ENCODE data around the gene ZIC2. TPM values are rescaled to one million over a fixed set of nuclear protein-coding genes. Genes with fewer than 3 reads are reported as not detected.
"Not testable (repeated sequence)": the region's sequence is repeated elsewhere in the genome, so short reads cannot be mapped to it uniquely, and the experiment has no call there.

The ZIC2 gene
- total RNA-seq, 4 donors from 2014 or later, result 0.10 TPM; not detected in 3

- TF ChIP-seq POLR2A (IDR thresholded peaks at IDR 0.05) (no peak), CTCF (IDR thresholded peaks at IDR 0.05) (no peak)
- H3K4me3 ChIP-seq (ENCODE audit: low read depth, poor library complexity, severe bottlenecking), result no peak overlapping the region
- intact Hi-C loops (cut with DNase I; ENCODE audit: low total_unique reads), result no loop called here
- no peak for DNase-seq (ENCODE audit: low spot score in 2 of 2)
- WGBS, 2 donors, result 48 to 50% methylated on average over 8 of the region's 8 CpGs
Measured at GRCh38 chr13:99949679-99950413, 31.7 kb upstream of the ZIC2 start.

- 89 to 90% methylated on average over 1 of the region's 1 CpG for WGBS, 2 donors
- intact Hi-C loops (cut with DNase I; ENCODE audit: low total_unique reads), result not testable (repeated sequence)
Measured at GRCh38 chr13:99951666-99952065, 29.9 kb upstream of the ZIC2 start.

GRCh38 chr13:99953138-99953755 lies 28.3 kb upstream of the ZIC2 start:
- intact Hi-C loops (cut with DNase I; ENCODE audit: low total_unique reads), result no loop called here
- WGBS, 2 donors, result 64% methylated on average over 14 of the region's 14 CpGs
- no peak overlapping the region for H3K4me3 ChIP-seq (ENCODE audit: low read depth, poor library complexity, severe bottlenecking)
- no peak for DNase-seq (ENCODE audit: low spot score in 2 of 2)
- TF ChIP-seq CTCF (IDR thresholded peaks at IDR 0.05), result no peak
- TF ChIP-seq POLR2A (IDR thresholded peaks at IDR 0.05), result no peak

More at GRCh38 chr13:99951666-99952065, 29.9 kb upstream of the ZIC2 start:
- DNase-seq (ENCODE audit: low spot score in 2 of 2); H3K4me3 ChIP-seq (ENCODE audit: low read depth, poor library complexity, severe bottlenecking): not testable (repeated sequence)

- intact Hi-C loops (cut with DNase I; ENCODE audit: low total_unique reads), result no loop called here
- DNase-seq (ENCODE audit: low spot score in 2 of 2), result no peak
- TF ChIP-seq CTCF (IDR thresholded peaks at IDR 0.05) (no peak), POLR2A (IDR thresholded peaks at IDR 0.05) (no peak)
- WGBS, 2 donors, result 46 to 50% methylated on average over 15 to 18 of the region's 21 CpGs
- H3K4me3 ChIP-seq (ENCODE audit: low read depth, poor library complexity, severe bottlenecking), result no peak overlapping the region
Measured at GRCh38 chr13:99955107-99955746, 26.4 kb upstream of the ZIC2 start.

GRCh38 chr13:99955747-99956472 lies 25.7 kb upstream of the ZIC2 start:
- no peak for TF ChIP-seq CTCF (IDR thresholded peaks at IDR 0.05)
- no peak for TF ChIP-seq POLR2A (IDR thresholded peaks at IDR 0.05)
- no peak for DNase-seq (ENCODE audit: low spot score in 2 of 2)
- H3K4me3 ChIP-seq (ENCODE audit: low read depth, poor library complexity, severe bottlenecking), result no peak overlapping the region
- 2 to 3% methylated on average over 56 to 57 of the region's 57 CpGs for WGBS, 2 donors
- intact Hi-C loops (cut with DNase I; ENCODE audit: low total_unique reads), result no loop called here

Data from lower leg skin (tissue), 4 donors.